Fibroblast of lung (primary cell): Measurements from ENCODE around the gene NRCAM. TPM values are rescaled to one million over a fixed set of nuclear protein-coding genes. Genes with fewer than 3 reads are reported as not detected.

Experiments
- DNase-seq, 2 donors: peaks; one replicate each; pipeline versions ENCODE4 v3.0.0 to v3.0.0-alpha.2; 2010; ENCODE audit warnings: low read depth in 2 of 2
- H2AFZ ChIP-seq: 2 replicates; pipeline ENCODE4 v1.5.1; 2012; ENCODE audit warnings: low read length, control low read depth, inconsistent platforms
- H3K27ac ChIP-seq: 2 replicates; pipeline ENCODE4 v1.5.1; 2011; ENCODE audit warnings: low read length, control low read depth; ENCODE audit not compliant: insufficient read depth
- H3K27me3 ChIP-seq: 2 replicates; pipeline ENCODE4 v1.5.1; 2011; ENCODE audit warnings: mild to moderate bottlenecking, low read length; ENCODE audit not compliant: control insufficient read depth, insufficient read depth
- H3K36me3 ChIP-seq: 2 replicates; pipeline ENCODE4 v1.5.1; 2011; ENCODE audit warnings: low read length; ENCODE audit not compliant: control insufficient read depth, insufficient read depth
- H3K4me1 ChIP-seq: 2 replicates; pipeline ENCODE4 v1.5.1; 2011; ENCODE audit warnings: low read length; ENCODE audit not compliant: control insufficient read depth, insufficient read depth; ENCODE audit errors: extremely low read depth
- H3K4me2 ChIP-seq: 2 replicates; pipeline ENCODE4 v1.5.1; 2011; ENCODE audit warnings: low read length, control low read depth; ENCODE audit not compliant: insufficient read depth; ENCODE audit errors: extremely low read depth
- H3K4me3 ChIP-seq, 4 experiments: fragments of 200-600 bp in 1 of 4; sonication (generic) in 1 of 4; replicated peaks in 1 of 4; 2 replicates each; pipeline ENCODE4 v1.5.1; 2011 to 2016; ENCODE audit warnings: low read length in 4 of 4, low read depth in 3 of 4, mild to moderate bottlenecking in 3 of 4, control low read depth in 2 of 4, inconsistent platforms in 1 of 4, mixed read lengths in 1 of 4; ENCODE audit not compliant: insufficient read depth in 1 of 4; ENCODE audit errors: control extremely low read depth in 1 of 4
- H3K79me2 ChIP-seq: 2 replicates; pipeline ENCODE4 v1.5.1; 2012; ENCODE audit warnings: mild to moderate bottlenecking, low read length, inconsistent platforms; ENCODE audit not compliant: control insufficient read depth, insufficient read depth
- H3K9ac ChIP-seq: 2 replicates; pipeline ENCODE4 v1.5.1; 2011; ENCODE audit warnings: mild to moderate bottlenecking, low read length, control low read depth; ENCODE audit not compliant: insufficient read depth
- H3K9me3 ChIP-seq: 2 replicates; pipeline ENCODE4 v1.5.1; 2012; ENCODE audit warnings: low read depth, low read length; ENCODE audit not compliant: control insufficient read depth, insufficient read depth
- H4K20me1 ChIP-seq: 2 replicates; pipeline ENCODE4 v1.5.1; 2011; ENCODE audit warnings: low read length; ENCODE audit not compliant: control insufficient read depth, insufficient read depth; ENCODE audit errors: extremely low read depth
- EZH2 ChIP-seq: IDR thresholded peaks from 2 replicates; pipeline ENCODE4 v1.5.1; 2012; ENCODE audit warnings: low read length, control low read depth, mild to moderate bottlenecking; ENCODE audit errors: missing control alignments
- polyA plus RNA-seq, 2 donors: library from polyadenylated mRNA; depleted of rRNA in 1 of 2; stranded (reverse) in 1 of 2; unstranded in 1 of 2; fragments of >200 nt; gene quantifications; 2 replicates each; pipeline ENCODE4 v1.2.1, GENCODE V29; 2011 to 2012; ENCODE audit warnings: missing spikeins in 1 of 2
- total RNA-seq: library from RNA; depleted of rRNA; stranded (reverse); fragments of >200 nt; gene quantifications from 2 replicates; pipeline ENCODE4 v1.2.1, GENCODE V29; 2014
- TF ChIP-seq, protein P1 (sequence below), 2 donors: IDR thresholded peaks in 1 of 2; conservative IDR thresholded peaks in 1 of 2; 1 replicate in 1 of 2; 2 replicates in 1 of 2; pipeline ENCODE4 v1.5.1; 2011 to 2012; ENCODE audit warnings: low read length in 2 of 2, control low read depth in 1 of 2, inconsistent platforms in 1 of 2, low read depth in 1 of 2, mild to moderate bottlenecking in 1 of 2

The NRCAM gene
- total and polyA plus RNA-seq, 2 donors (not counting 1 experiment from before 2014, with no cell fraction given) = 2.1 to 2.2 TPM

DNA sequence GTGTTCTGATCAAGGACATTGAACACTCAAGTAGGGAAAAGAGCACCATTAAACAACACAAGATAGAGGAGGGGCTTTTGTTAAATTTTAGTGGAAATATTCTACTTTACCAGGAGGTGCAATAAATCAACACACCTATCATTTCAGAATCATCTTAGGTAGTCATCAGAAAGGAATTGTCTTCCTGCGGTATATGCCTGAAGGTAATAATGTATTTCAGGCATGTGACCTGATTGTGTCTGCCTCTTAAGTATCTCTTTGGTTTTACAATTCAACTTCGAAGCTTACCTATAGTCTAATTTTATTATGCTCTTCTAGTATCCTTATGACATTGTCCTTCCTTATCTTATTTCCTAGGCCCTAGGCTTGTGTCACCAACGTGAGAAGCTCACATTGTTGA lies 267.5 kb downstream of the NRCAM start:
- H3K4me2 ChIP-seq = no peak overlapping the region
- no peak overlapping the region for H2AFZ ChIP-seq
- no peak for DNase-seq

DNA sequence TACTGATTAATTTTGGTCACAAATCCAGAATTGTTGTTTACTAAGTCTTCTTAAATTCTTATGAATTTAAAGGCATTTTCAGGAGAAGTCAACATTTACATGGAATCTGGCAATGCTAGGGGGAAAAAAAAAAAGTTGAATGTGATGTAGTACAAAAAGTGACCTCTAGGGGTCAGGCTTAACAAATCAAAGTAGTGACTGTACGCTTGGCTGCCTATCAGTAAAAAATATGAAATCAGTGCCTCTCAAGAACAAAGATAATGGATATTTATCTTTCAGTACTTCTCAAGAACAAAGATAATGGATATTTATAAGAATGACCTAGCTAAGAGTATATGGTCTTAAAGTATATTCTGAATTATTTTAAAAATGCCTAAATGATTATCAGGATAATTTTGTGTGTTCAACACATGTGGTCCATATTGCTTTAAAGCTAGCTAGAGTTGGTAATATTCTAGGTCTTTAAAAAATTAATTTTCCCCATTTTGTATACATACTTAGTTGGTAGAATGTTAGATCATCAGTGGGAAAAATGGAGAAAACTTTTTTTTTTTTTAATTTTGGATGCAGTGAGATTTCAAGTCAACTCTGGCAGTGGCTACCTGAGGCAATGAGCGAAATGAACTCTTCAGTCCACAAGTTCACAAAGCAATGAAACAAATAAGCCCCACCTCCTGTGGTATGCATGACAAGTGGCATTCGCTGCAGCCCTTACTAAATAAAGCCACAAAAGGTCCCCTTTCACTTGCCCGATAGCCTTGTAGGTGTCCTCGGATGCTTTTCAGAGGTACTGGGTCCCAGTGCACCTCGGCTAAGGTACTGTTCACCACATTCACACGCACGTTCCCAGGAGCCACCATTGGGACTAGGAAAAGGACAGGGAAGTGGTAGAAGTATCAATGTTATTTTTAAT lies 274.9 kb downstream of the NRCAM start:
- no peaks in the 10 kb centered on the region for H3K4me1 ChIP-seq
- no peaks in the 10 kb centered on the region for H3K36me3 ChIP-seq
- H3K4me2 ChIP-seq = no peak overlapping the region
- no peaks in the 10 kb centered on the region for H3K27me3 ChIP-seq
- DNase-seq = peak; percentile 45 to 78
- H3K4me3 ChIP-seq = no peak overlapping the region
- H3K79me2 ChIP-seq = no peaks in the 10 kb centered on the region
- H3K9ac ChIP-seq = no peak overlapping the region
- no peaks in the 10 kb centered on the region for H4K20me1 ChIP-seq
- no peak overlapping the region for H2AFZ ChIP-seq
- no peak overlapping the region for H3K27ac ChIP-seq
- no peaks in the 10 kb centered on the region for H3K9me3 ChIP-seq
- no peak for TF ChIP-seq EZH2
- TF ChIP-seq, protein P1, sequence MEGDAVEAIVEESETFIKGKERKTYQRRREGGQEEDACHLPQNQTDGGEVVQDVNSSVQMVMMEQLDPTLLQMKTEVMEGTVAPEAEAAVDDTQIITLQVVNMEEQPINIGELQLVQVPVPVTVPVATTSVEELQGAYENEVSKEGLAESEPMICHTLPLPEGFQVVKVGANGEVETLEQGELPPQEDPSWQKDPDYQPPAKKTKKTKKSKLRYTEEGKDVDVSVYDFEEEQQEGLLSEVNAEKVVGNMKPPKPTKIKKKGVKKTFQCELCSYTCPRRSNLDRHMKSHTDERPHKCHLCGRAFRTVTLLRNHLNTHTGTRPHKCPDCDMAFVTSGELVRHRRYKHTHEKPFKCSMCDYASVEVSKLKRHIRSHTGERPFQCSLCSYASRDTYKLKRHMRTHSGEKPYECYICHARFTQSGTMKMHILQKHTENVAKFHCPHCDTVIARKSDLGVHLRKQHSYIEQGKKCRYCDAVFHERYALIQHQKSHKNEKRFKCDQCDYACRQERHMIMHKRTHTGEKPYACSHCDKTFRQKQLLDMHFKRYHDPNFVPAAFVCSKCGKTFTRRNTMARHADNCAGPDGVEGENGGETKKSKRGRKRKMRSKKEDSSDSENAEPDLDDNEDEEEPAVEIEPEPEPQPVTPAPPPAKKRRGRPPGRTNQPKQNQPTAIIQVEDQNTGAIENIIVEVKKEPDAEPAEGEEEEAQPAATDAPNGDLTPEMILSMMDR (conservative IDR thresholded peaks at IDR 0.05 in 1 of 2, IDR thresholded peaks at IDR 0.05 in 1 of 2; ENCODE audit: low read depth in 1 of 2, low read length in 2 of 2) = peak; percentile 46 to 53

More for the DNA sequence above, 267.5 kb downstream of the NRCAM start:
- Histone ChIP-seq H3K27ac (no peak overlapping the region), H3K4me1 (no peaks in the 10 kb centered on the region), H3K27me3 (no peaks in the 10 kb centered on the region), H3K79me2 (no peaks in the 10 kb centered on the region), H3K9ac (no peak overlapping the region), H3K4me3 (no peak overlapping the region), H3K9me3 (no peaks in the 10 kb centered on the region), H4K20me1 (no peaks in the 10 kb centered on the region), H3K36me3 (no peaks in the 10 kb centered on the region)
- TF ChIP-seq, protein P1 (conservative IDR thresholded peaks at IDR 0.05 in 1 of 2, IDR thresholded peaks at IDR 0.05 in 1 of 2; ENCODE audit: low read depth in 1 of 2, low read length in 2 of 2) = no peak
- TF ChIP-seq EZH2 = no peak

DNA sequence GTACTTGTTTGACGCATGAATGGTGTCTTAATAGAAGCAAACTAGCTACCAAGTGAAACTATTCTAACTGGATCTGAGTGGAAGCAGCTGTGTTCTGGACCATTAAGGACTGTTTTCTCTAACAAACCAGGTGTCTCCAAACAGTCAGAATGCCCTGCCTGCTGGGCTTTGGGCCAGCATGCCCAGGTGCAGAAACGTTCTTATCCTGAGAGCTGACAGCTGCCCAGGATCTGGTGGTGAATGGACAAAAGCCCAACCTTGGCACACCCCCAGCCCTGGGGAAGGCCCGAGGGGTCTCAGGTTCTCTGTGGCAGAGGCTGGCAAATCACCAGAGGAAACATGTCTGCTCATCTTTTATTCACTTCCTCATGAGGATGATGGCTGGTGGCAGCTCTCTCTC lies 277.8 kb downstream of the NRCAM start:
- Histone ChIP-seq H3K4me3 (no peak overlapping the region), H3K36me3 (no peaks in the 10 kb centered on the region), H3K9me3 (no peaks in the 10 kb centered on the region), H4K20me1 (no peaks in the 10 kb centered on the region), H3K79me2 (no peaks in the 10 kb centered on the region), H3K4me2 (no peak overlapping the region), H2AFZ (no peak overlapping the region), H3K9ac (no peak overlapping the region), H3K27ac (no peak overlapping the region), H3K27me3 (no peaks in the 10 kb centered on the region), H3K4me1 (no peaks in the 10 kb centered on the region)
- TF ChIP-seq, protein P1 (conservative IDR thresholded peaks at IDR 0.05 in 1 of 2, IDR thresholded peaks at IDR 0.05 in 1 of 2; ENCODE audit: low read depth in 1 of 2, low read length in 2 of 2) = no peak
- no peak for TF ChIP-seq EZH2
- DNase-seq = no peak
